HepG2 (cell line): Measurements from ENCODE around the gene TMEM231. TPM values are rescaled to one million over a fixed set of nuclear protein-coding genes. Genes with fewer than 3 reads are reported as not detected.

ENCODE experiments used
- DMAP1 ChIP-seq: IDR thresholded peaks from 2 replicates; pipeline ENCODE4 v1.6.1; 2016
- JUN ChIP-seq: sonication (generic); formaldehyde crosslinking; IDR thresholded peaks from 2 replicates; pipeline ENCODE4 v1.4.0; 2020; ENCODE audit warnings: mild to moderate bottlenecking, missing genetic modification reagents
- MZF1 ChIP-seq: sonication (generic); formaldehyde crosslinking; IDR thresholded peaks from 2 replicates; pipeline ENCODE4 v1.8.1; 2023; ENCODE audit warnings: mild to moderate bottlenecking, missing genetic modification reagents, borderline replicate concordance
- NPAS2 ChIP-seq: sonication (generic); formaldehyde crosslinking; IDR thresholded peaks from 2 replicates; pipeline ENCODE4 v1.8.0; 2022; ENCODE audit warnings: mild to moderate bottlenecking, missing genetic modification reagents, borderline replicate concordance
- ONECUT2 ChIP-seq: sonication (generic); formaldehyde crosslinking; IDR thresholded peaks from 2 replicates; pipeline ENCODE4 v1.4.0; 2020; ENCODE audit warnings: missing genetic modification reagents
- POGZ ChIP-seq: sonication (generic); formaldehyde crosslinking; IDR thresholded peaks from 2 replicates; pipeline ENCODE4 v1.4.0; 2020; ENCODE audit warnings: mild to moderate bottlenecking, missing genetic modification reagents
- RXRB ChIP-seq: IDR thresholded peaks from 2 replicates; pipeline ENCODE4 v1.6.1; 2016; ENCODE audit warnings: borderline replicate concordance, missing genetic modification reagents, missing compliant biosample characterization
- SMC3 ChIP-seq: IDR thresholded peaks from 2 replicates; pipeline ENCODE4 v1.6.1; 2011; ENCODE audit warnings: low read length, improper control_type of control experiment
- SOX13 ChIP-seq, 3 experiments: fragments of 450-650 bp in 1 of 3; sonication (generic) in 1 of 3; formaldehyde crosslinking in 1 of 3; IDR thresholded peaks in 2 of 3; conservative IDR thresholded peaks in 1 of 3; 2 replicates each; pipeline versions ENCODE4 v1.5.0 to v1.6.1; 2016 to 2020; ENCODE audit warnings: antibody characterized with exemption in 1 of 3, mild to moderate bottlenecking in 1 of 3, missing compliant biosample characterization in 1 of 3, missing genetic modification reagents in 1 of 3, moderate library complexity in 1 of 3
- STAG1 ChIP-seq: sonication (generic); formaldehyde crosslinking; IDR thresholded peaks from 2 replicates; pipeline ENCODE4 v1.4.0; 2020; ENCODE audit warnings: missing genetic modification reagents
- ZNF501 ChIP-seq: sonication (generic); formaldehyde crosslinking; IDR thresholded peaks from 2 replicates; pipeline ENCODE4 v1.5.1; 2020; ENCODE audit warnings: mild to moderate bottlenecking, moderate library complexity, missing genetic modification reagents
- ZNF766 ChIP-seq: sonication (generic); formaldehyde crosslinking; IDR thresholded peaks from 2 replicates; pipeline ENCODE4 v1.5.0; 2020; ENCODE audit warnings: missing genetic modification reagents, borderline replicate concordance
- polyA plus RNA-seq, 8 experiments: library from polyadenylated mRNA; depleted of rRNA in 3 of 8; stranded (reverse) in 7 of 8; unstranded in 1 of 8; fragments of >200 nt; fragmentation: Illumina TruSeq in 4 of 8; extraction: Trizol in 4 of 8; gene quantifications; 2 replicates each; pipeline versions ENCODE4 v1.2.1 to v1.2.3, GENCODE V29; 2011 to 2016; ENCODE audit warnings: low read depth in 4 of 8, missing spikeins in 1 of 8, mixed read lengths in 1 of 8; ENCODE audit not compliant: insufficient read depth in 1 of 8
- total RNA-seq, 5 experiments: library from RNA; depleted of rRNA; stranded (reverse); fragments of >200 nt; fragmentation: Illumina TruSeq; extraction: Trizol; gene quantifications; 2 replicates each; pipeline ENCODE4 v1.2.3, GENCODE V29; 2016; ENCODE audit warnings: low read depth in 1 of 5
- TF ChIP-seq, protein P1 (sequence below): sonication (generic); formaldehyde crosslinking; conservative IDR thresholded peaks from 2 replicates; pipeline ENCODE4 v1.5.0; 2020; ENCODE audit warnings: missing genetic modification reagents
- TF ChIP-seq, protein P2 (sequence below): sonication (generic); formaldehyde crosslinking; IDR thresholded peaks from 2 replicates; pipeline ENCODE4 v1.5.0; 2020; ENCODE audit warnings: mild to moderate bottlenecking, missing genetic modification reagents, borderline replicate concordance
- TF ChIP-seq, protein P3 (sequence below): sonication (generic); formaldehyde crosslinking; IDR thresholded peaks from 2 replicates; pipeline ENCODE4 v1.4.0; 2020; ENCODE audit warnings: mild to moderate bottlenecking, missing genetic modification reagents, borderline replicate concordance
- TF ChIP-seq, protein P4 (sequence below): sonication (generic); formaldehyde crosslinking; IDR thresholded peaks from 2 replicates; pipeline ENCODE4 v1.8.0; 2022; ENCODE audit warnings: low read depth, missing genetic modification reagents
- TF ChIP-seq, protein P5 (sequence below): sonication (generic); formaldehyde crosslinking; IDR thresholded peaks from 2 replicates; pipeline ENCODE4 v1.8.1; 2023; ENCODE audit warnings: missing genetic modification reagents, mild to moderate bottlenecking, borderline replicate concordance
- TF ChIP-seq, protein P6 (sequence below): sonication (generic); formaldehyde crosslinking; IDR thresholded peaks from 2 replicates; pipeline ENCODE4 v1.9.0; 2021; ENCODE audit warnings: missing genetic modification reagents, borderline replicate concordance

TMEM231 gene
- total and polyA plus RNA-seq, 2 of the 13 experiments (the other 11 are each of a cell fraction or from before 2014, with no cell fraction given): 3.5 to 7.4 TPM

DNA sequence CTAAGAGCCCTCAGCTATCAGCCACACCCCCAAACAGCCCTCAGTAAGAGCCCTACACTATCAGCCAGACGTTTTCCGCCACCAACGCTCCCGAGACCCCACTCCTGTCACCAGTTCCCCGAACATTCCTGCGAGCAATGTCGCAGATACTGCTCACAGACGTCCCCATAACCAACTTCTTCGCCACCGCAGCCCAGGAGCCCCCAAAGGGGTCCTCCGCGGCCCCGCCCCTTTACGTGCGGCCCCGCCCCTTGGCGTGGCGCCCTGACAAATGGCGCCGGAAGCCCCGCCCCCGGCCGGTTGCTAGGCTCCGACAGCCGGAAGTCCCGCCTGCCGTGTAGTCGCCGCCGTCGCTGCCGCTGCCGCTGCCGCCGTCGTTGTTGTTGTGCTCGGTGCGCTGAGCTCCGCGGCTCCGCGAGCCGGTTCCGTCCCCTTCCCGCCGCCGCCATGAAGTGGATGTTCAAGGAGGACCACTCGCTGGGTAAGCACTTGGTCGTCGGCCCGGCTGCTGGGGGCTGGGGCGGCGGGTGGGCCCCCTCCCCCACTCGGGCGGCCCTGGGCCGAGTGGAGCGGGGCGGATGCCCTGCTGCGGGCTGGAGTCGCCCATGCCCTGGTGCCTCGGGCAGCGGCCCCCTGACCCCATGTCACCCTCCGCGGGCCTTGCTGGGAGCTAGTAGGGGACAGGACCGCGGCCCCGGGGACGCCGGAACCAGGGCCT lies 10.1 kb upstream of the TMEM231 start, which contains the start of gene GABARAPL2 (continued):
- TF ChIP-seq, protein P1, sequence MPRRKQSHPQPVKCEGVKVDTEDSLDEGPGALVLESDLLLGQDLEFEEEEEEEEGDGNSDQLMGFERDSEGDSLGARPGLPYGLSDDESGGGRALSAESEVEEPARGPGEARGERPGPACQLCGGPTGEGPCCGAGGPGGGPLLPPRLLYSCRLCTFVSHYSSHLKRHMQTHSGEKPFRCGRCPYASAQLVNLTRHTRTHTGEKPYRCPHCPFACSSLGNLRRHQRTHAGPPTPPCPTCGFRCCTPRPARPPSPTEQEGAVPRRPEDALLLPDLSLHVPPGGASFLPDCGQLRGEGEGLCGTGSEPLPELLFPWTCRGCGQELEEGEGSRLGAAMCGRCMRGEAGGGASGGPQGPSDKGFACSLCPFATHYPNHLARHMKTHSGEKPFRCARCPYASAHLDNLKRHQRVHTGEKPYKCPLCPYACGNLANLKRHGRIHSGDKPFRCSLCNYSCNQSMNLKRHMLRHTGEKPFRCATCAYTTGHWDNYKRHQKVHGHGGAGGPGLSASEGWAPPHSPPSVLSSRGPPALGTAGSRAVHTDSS (CRISPR knock-in tag): no peak
- no peak for TF ChIP-seq SOX13 (IDR thresholded peaks at IDR 0.05)
- TF ChIP-seq SOX13 (CRISPR knock-in tag; conservative IDR thresholded peaks at IDR 0.05 in 1 of 2, IDR thresholded peaks at IDR 0.05 in 1 of 2): no peak
- TF ChIP-seq DMAP1 (CRISPR knock-in tag): peak; percentile 87
- TF ChIP-seq, protein P2, sequence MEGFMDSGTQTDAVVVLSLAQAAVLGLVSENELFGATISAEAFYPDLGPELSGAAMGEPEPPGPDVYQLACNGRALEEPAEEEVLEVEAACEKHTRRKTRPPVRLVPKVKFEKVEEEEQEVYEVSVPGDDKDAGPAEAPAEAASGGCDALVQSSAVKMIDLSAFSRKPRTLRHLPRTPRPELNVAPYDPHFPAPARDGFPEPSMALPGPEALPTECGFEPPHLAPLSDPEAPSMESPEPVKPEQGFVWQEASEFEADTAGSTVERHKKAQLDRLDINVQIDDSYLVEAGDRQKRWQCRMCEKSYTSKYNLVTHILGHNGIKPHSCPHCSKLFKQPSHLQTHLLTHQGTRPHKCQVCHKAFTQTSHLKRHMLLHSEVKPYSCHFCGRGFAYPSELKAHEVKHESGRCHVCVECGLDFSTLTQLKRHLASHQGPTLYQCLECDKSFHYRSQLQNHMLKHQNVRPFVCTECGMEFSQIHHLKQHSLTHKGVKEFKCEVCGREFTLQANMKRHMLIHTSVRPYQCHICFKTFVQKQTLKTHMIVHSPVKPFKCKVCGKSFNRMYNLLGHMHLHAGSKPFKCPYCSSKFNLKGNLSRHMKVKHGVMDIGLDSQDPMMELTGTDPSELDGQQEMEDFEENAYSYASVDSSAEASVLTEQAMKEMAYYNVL (CRISPR knock-in tag): peak; percentile 50; the same call in 1 of the 2 replicates
- TF ChIP-seq MZF1 (CRISPR knock-in tag): no peak
- peak; percentile 96 for TF ChIP-seq ZNF501 (CRISPR knock-in tag)
- TF ChIP-seq JUN (CRISPR knock-in tag): no peak
- TF ChIP-seq, protein P3, sequence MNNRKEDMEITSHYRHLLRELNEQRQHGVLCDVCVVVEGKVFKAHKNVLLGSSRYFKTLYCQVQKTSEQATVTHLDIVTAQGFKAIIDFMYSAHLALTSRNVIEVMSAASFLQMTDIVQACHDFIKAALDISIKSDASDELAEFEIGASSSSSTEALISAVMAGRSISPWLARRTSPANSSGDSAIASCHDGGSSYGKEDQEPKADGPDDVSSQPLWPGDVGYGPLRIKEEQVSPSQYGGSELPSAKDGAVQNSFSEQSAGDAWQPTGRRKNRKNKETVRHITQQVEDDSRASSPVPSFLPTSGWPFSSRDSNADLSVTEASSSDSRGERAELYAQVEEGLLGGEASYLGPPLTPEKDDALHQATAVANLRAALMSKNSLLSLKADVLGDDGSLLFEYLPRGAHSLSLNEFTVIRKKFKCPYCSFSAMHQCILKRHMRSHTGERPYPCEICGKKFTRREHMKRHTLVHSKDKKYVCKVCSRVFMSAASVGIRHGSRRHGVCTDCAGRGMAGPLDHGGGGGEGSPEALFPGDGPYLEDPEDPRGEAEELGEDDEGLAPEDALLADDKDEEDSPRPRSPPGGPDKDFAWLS (CRISPR knock-in tag): no peak
- TF ChIP-seq STAG1 (CRISPR knock-in tag): no peak
- no peak for TF ChIP-seq ONECUT2
- peak; percentile 81 for TF ChIP-seq ZNF766
- TF ChIP-seq, protein P4, sequence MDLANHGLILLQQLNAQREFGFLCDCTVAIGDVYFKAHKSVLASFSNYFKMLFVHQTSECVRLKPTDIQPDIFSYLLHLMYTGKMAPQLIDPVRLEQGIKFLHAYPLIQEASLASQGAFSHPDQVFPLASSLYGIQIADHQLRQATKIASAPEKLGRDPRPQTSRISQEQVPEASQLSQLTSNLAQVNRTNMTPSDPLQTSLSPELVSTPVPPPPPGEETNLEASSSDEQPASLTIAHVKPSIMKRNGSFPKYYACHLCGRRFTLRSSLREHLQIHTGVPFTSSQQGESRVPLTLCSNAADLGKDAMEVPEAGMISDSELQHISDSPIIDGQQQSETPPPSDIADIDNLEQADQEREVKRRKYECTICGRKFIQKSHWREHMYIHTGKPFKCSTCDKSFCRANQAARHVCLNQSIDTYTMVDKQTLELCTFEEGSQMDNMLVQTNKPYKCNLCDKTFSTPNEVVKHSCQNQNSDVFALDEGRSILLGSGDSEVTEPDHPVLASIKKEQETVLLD: no peak; the same call in 1 of the 2 replicates
- TF ChIP-seq, protein P5, sequence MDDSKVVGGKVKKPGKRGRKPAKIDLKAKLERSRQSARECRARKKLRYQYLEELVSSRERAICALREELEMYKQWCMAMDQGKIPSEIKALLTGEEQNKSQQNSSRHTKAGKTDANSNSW (CRISPR knock-in tag): peak; percentile 51; the same call in 1 of the 2 replicates
- 0 out of 2 replicates have a peak, but pooled peaks have one; percentile 32 for TF ChIP-seq RXRB (CRISPR knock-in tag)
- TF ChIP-seq POGZ (CRISPR knock-in tag): peak; percentile 17; the same call in 1 of the 2 replicates
- TF ChIP-seq NPAS2: no peak
- no peak for TF ChIP-seq SMC3
- TF ChIP-seq, protein P6, sequence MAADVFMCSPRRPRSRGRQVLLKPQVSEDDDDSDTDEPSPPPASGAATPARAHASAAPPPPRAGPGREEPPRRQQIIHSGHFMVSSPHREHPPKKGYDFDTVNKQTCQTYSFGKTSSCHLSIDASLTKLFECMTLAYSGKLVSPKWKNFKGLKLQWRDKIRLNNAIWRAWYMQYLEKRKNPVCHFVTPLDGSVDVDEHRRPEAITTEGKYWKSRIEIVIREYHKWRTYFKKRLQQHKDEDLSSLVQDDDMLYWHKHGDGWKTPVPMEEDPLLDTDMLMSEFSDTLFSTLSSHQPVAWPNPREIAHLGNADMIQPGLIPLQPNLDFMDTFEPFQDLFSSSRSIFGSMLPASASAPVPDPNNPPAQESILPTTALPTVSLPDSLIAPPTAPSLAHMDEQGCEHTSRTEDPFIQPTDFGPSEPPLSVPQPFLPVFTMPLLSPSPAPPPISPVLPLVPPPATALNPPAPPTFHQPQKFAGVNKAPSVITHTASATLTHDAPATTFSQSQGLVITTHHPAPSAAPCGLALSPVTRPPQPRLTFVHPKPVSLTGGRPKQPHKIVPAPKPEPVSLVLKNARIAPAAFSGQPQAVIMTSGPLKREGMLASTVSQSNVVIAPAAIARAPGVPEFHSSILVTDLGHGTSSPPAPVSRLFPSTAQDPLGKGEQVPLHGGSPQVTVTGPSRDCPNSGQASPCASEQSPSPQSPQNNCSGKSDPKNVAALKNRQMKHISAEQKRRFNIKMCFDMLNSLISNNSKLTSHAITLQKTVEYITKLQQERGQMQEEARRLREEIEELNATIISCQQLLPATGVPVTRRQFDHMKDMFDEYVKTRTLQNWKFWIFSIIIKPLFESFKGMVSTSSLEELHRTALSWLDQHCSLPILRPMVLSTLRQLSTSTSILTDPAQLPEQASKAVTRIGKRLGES (CRISPR knock-in tag): no peak
